ENCODE data around the gene TOMM40.

DNA sequence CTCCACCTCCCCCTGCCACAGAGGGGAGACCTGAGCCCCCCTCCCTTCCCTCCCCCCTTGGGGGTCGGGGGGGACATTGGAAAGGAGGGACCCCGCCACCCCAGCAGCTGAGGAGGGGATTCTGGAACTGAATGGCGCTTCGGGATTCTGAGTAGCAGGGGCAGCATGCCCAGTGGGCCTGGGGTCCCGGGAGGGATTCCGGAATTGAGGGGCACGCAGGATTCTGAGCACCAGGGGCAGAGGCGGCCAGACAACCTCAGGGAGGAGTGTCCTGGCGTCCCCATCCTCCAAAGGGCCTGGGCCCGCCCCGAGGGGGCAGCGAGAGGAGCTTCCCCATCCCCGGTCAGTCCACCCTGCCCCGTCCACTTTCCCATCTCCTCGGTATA is 12.2 kb downstream of the TOMM40 start:
- TF ChIP-seq POLR2A (IDR thresholded peaks at IDR 0.05), result no peak
- TF ChIP-seq, protein P1, sequence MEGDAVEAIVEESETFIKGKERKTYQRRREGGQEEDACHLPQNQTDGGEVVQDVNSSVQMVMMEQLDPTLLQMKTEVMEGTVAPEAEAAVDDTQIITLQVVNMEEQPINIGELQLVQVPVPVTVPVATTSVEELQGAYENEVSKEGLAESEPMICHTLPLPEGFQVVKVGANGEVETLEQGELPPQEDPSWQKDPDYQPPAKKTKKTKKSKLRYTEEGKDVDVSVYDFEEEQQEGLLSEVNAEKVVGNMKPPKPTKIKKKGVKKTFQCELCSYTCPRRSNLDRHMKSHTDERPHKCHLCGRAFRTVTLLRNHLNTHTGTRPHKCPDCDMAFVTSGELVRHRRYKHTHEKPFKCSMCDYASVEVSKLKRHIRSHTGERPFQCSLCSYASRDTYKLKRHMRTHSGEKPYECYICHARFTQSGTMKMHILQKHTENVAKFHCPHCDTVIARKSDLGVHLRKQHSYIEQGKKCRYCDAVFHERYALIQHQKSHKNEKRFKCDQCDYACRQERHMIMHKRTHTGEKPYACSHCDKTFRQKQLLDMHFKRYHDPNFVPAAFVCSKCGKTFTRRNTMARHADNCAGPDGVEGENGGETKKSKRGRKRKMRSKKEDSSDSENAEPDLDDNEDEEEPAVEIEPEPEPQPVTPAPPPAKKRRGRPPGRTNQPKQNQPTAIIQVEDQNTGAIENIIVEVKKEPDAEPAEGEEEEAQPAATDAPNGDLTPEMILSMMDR (IDR thresholded peaks at IDR 0.05), result no peak

All from body of pancreas (tissue), 4 donors.